ENCODE data around the gene ETHE1. TPM values are rescaled to one million over a fixed set of nuclear protein-coding genes. Genes with fewer than 3 reads are reported as not detected.

ETHE1 gene
- total and polyA plus RNA-seq, 2 of the 8 experiments (the other 6 are each of a cell fraction or from before 2014, with no cell fraction given) = 19.9 to 96.0 TPM

DNA sequence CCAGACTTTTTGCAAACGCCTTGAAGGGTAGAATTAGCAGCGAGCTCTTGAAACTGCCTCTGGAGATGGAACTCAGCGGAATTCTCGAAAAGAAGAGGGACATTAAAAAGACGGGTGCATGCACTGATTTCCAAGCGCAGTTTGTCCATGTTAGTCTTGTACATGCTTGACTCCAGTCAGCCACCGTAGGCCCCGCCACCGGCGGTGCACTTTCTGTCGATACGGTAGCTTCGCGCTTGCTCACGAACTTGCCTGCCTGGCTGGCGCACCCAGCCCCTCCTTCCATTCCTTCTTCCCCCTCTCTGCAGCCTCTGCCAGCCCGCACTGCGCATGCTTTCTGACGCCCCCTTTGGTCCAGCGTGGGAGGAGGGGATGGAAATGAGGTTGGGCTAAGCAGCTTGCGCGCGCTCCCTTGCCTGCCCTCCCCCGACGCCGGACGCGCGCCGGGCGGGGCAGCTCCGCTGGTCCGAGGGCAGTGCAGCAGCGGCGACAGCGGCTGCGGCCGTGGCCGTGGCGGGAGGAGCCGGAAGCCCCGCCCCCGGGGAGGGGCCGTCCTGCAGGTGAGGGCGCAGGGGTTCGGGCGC, 6.1 kb upstream of the ETHE1 start, which contains the start of gene ZNF575 (continued):
- TF ChIP-seq CHD7 (IDR thresholded peaks at IDR 0.05; ENCODE audit: insufficient replicate concordance, low read length) (no peak), RNF2 (IDR thresholded peaks at IDR 0.05; ENCODE audit: borderline replicate concordance, low read depth, low read length, missing control alignments, poor library complexity, severe bottlenecking) (no peak), EP300 (IDR thresholded peaks at IDR 0.05; ENCODE audit: borderline replicate concordance in 1 of 2, low read depth in 2 of 2, low read length in 2 of 2) (no peak), SAP30 (IDR thresholded peaks at IDR 0.05; ENCODE audit: insufficient read depth, insufficient replicate concordance, low read length) (no peak), SP4 (IDR thresholded peaks at IDR 0.05; ENCODE audit: low read length) (no peak), CHD2 (IDR thresholded peaks at IDR 0.05; ENCODE audit: low read length) (no peak), RFX5 (IDR thresholded peaks at IDR 0.05; ENCODE audit: borderline replicate concordance, low read depth, low read length) (no peak)

All from H1 (cell line).